Thyroid gland (tissue), 4 donors: ENCODE results near the gene RABL6.
"Not testable (repeated sequence)": the region's sequence is repeated elsewhere in the genome, so short reads cannot be mapped to it uniquely, and the experiment has no call there.

Experiments used
- CTCF ChIP-seq, 6 experiments: fragments of 200-600 bp in 3 of 6; fragments of 450-650 bp in 3 of 6; sonication (generic) in 3 of 6; IDR thresholded peaks; one replicate each; pipeline ENCODE4 v1.5.1; 2016 to 2019; ENCODE audit warnings: antibody characterized with exemption in 6 of 6, mild to moderate bottlenecking in 2 of 6, inconsistent platforms in 1 of 6, moderate library complexity in 1 of 6
- POLR2A ChIP-seq, 2 donors: fragments of 450-650 bp; IDR thresholded peaks; one replicate each; pipeline ENCODE4 v1.6.1; 2017; ENCODE audit warnings: antibody characterized with exemption in 2 of 2, mild to moderate bottlenecking in 2 of 2, moderate library complexity in 1 of 2

- TF ChIP-seq CTCF, POLR2A (IDR thresholded peaks at IDR 0.05): not testable (repeated sequence)
These were observed 75.9 kb downstream of the RABL6 start for GRCh38 chr9:136883670-136884069.
